ENCODE data around the gene ANP32A. TPM values are rescaled to one million over a fixed set of nuclear protein-coding genes. Genes with fewer than 3 reads are reported as not detected.

Gene ANP32A
- total RNA-seq, 6 experiments from 2014 or later, result 95.7 to 130 (median 118) TPM

DNA sequence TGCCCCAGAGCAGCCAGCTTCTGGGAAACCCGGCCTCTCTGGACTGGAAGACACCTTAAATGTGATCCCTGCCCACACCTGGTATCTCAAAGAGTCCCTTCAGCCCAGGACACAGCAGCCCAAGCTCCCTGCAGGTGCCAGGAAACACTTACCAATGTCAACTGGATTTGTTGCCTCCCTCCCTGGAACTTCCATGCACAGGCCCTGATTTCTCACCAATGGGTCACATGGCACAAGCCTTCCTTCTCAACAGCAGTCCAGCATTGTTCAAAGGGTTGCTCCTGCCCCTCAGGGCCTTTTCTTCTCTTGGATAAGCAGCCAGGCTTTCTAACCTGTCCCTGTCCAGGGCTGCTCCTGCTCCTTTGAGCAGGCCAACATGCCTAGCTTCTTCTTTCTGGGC lies 31.6 kb downstream of the ANP32A start:
- Mint-ChIP-seq H3K4me3 (no peak overlapping the region), H3K27ac (no peak overlapping the region), H3K9me3 (no peaks in the 10 kb centered on the region), H3K27me3 (ENCODE audit: insufficient read depth) (peaks cover 1% of the 10 kb centered on the region; the same call in 1 of the 2 replicates), H3K36me3 (ENCODE audit: low read depth) (peaks cover 11% of the 10 kb centered on the region), H3K4me1 (ENCODE audit: low read depth) (peaks cover 8% of the 10 kb centered on the region)
- TF ChIP-seq, protein P1, sequence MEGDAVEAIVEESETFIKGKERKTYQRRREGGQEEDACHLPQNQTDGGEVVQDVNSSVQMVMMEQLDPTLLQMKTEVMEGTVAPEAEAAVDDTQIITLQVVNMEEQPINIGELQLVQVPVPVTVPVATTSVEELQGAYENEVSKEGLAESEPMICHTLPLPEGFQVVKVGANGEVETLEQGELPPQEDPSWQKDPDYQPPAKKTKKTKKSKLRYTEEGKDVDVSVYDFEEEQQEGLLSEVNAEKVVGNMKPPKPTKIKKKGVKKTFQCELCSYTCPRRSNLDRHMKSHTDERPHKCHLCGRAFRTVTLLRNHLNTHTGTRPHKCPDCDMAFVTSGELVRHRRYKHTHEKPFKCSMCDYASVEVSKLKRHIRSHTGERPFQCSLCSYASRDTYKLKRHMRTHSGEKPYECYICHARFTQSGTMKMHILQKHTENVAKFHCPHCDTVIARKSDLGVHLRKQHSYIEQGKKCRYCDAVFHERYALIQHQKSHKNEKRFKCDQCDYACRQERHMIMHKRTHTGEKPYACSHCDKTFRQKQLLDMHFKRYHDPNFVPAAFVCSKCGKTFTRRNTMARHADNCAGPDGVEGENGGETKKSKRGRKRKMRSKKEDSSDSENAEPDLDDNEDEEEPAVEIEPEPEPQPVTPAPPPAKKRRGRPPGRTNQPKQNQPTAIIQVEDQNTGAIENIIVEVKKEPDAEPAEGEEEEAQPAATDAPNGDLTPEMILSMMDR (IDR thresholded peaks at IDR 0.05), result no peak
- no peak for DNase-seq

DNA sequence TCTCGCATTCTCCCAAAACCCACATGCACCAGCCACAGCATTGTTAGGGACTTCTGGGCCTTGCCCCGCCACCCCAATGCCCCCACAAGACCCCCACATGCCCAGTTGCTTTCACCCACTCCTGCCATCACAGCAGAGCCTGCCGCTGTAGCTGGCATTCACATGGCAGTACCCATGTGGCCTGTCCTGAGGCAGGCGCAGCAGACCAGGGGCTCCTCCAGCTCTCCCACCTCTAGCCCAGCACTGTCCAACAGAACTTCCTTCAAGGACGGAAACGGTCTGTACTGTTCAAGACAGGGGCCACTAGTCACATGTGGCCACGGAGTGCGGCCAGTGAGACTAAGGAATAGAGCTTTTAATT lies 32.5 kb downstream of the ANP32A start:
- Mint-ChIP-seq H3K9me3 (no peaks in the 10 kb centered on the region), H3K27ac (no peak overlapping the region), H3K36me3 (ENCODE audit: low read depth) (peaks cover 11% of the 10 kb centered on the region), H3K27me3 (ENCODE audit: insufficient read depth) (peaks cover 5% of the 10 kb centered on the region), H3K4me1 (ENCODE audit: low read depth) (peaks cover 8% of the 10 kb centered on the region), H3K4me3 (no peak overlapping the region)
- TF ChIP-seq, protein P1 (IDR thresholded peaks at IDR 0.05), result no peak
- no peak for DNase-seq

DNA sequence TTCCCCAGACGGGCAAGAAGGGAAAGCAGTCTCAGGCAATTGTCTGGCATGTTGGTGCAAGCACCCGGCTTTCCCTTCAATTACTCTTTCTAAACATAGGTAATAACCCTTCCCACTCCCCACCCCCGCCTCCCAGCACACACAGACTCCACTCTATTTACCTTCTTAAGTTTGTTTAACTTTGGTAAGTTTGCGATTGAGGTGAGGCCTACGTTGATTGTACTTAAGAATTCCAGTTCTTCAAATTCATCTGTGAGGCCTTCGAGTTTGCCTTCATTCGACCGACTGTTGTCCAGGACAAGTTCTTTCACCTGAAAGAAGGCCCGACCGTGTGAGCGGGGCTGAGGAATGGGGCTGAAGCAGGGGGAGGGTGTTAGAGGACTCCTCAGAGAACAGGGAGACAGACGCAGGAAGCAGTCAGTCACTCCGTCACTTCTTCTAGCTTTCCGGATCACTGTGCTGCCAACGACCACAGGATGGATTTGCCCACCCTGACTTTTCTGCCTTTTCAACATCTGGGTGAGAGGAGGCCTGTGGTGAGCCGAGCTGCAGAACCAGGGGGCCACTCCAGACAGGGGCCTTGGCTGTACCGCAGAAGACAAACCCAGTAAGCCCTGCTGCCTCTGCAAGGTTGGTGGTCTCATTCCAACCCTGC lies 33.0 kb downstream of the ANP32A start:
- TF ChIP-seq, protein P1 (IDR thresholded peaks at IDR 0.05), result no peak
- no peak for DNase-seq
- Mint-ChIP-seq H3K4me1 (ENCODE audit: low read depth) (peaks cover 8% of the 10 kb centered on the region), H3K4me3 (no peak overlapping the region), H3K36me3 (ENCODE audit: low read depth) (peaks cover 15% of the 10 kb centered on the region), H3K9me3 (no peaks in the 10 kb centered on the region), H3K27ac (no peak overlapping the region), H3K27me3 (ENCODE audit: insufficient read depth) (peaks cover 5% of the 10 kb centered on the region)

DNA sequence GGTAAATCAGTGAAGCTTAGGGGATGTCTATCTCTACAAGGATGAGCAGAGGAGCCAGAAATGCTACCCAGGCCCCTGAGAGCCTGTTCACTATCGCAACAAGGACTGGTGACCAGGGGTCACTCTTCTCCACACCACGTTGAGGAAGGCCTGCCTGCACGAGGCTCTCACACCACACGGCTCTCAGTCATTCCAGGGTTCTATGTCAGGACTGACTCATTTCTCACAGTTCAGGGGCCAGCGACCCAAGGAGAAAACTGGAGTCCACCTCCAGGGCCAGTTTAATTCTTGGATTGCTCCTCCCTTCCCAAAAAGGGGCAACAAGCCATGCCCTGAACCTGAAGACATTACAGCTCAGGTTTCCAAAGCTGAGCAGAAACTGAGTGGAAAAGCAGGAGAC lies 33.9 kb downstream of the ANP32A start:
- H3K27me3 Mint-ChIP-seq (ENCODE audit: insufficient read depth), result peaks cover 5% of the 10 kb centered on the region
- peaks cover 8% of the 10 kb centered on the region for H3K4me1 Mint-ChIP-seq (ENCODE audit: low read depth)
- H3K9me3 Mint-ChIP-seq, result no peaks in the 10 kb centered on the region
- TF ChIP-seq, protein P1 (IDR thresholded peaks at IDR 0.05), result no peak
- no peak overlapping the region for H3K4me3 Mint-ChIP-seq
- peaks cover 25% of the 10 kb centered on the region for H3K36me3 Mint-ChIP-seq (ENCODE audit: low read depth)
- DNase-seq, result no peak
- H3K27ac Mint-ChIP-seq, result peak overlapping the region; percentile 45

DNA sequence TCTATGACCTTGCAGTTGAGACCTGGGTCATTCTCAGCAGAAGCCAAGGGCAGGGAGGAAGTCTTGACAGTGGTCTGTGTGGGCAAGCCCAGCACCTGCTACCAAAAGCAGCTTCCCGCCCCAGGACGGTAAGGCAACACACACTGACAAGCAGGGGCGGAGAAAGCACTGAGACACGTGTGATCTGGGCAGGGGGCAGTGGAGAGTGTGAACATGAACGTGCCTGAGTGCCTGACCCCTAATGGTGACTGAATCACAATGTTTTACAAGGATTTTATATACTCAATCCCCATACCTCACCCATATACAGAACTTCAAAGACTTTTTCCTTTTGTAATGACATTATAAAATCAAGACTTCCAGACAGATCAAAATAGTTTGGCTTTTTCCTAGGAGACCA lies 35.2 kb downstream of the ANP32A start:
- H3K4me1 Mint-ChIP-seq (ENCODE audit: low read depth), result peaks cover 8% of the 10 kb centered on the region
- no peak overlapping the region for H3K4me3 Mint-ChIP-seq
- DNase-seq, result no peak
- H3K27ac Mint-ChIP-seq, result no peak overlapping the region
- TF ChIP-seq, protein P1 (IDR thresholded peaks at IDR 0.05), result no peak
- peaks cover 25% of the 10 kb centered on the region for H3K36me3 Mint-ChIP-seq (ENCODE audit: low read depth)
- no peaks in the 10 kb centered on the region for H3K9me3 Mint-ChIP-seq
- H3K27me3 Mint-ChIP-seq (ENCODE audit: insufficient read depth), result peaks cover 3% of the 10 kb centered on the region
